Astrocyte of the cerebellum (primary cell): Measurements from ENCODE around the gene ZDHHC11.
"Not testable (repeated sequence)": the region's sequence is repeated elsewhere in the genome, so short reads cannot be mapped to it uniquely, and the experiment has no call there.

Source experiments
- DNase-seq: peaks from one replicate; pipeline ENCODE4 v3.0.0-alpha.2; 2011; ENCODE audit warnings: low read depth
- H3K4me3 ChIP-seq: 2 replicates; pipeline ENCODE4 v1.5.1; 2011; ENCODE audit warnings: mild to moderate bottlenecking, low read depth, low read length, moderate library complexity
- CTCF ChIP-seq: IDR thresholded peaks from 2 replicates; pipeline ENCODE4 v1.5.1; 2012; ENCODE audit warnings: low read length, low read depth, moderate library complexity, mild to moderate bottlenecking; ENCODE audit errors: missing control alignments
- in situ Hi-C: cut with HindIII; loops from 2 replicates; pipeline ENCODE4 v1.10.0; 2017; ENCODE audit warnings: low sequenced_read_pairs

Gene ZDHHC11

DNA sequence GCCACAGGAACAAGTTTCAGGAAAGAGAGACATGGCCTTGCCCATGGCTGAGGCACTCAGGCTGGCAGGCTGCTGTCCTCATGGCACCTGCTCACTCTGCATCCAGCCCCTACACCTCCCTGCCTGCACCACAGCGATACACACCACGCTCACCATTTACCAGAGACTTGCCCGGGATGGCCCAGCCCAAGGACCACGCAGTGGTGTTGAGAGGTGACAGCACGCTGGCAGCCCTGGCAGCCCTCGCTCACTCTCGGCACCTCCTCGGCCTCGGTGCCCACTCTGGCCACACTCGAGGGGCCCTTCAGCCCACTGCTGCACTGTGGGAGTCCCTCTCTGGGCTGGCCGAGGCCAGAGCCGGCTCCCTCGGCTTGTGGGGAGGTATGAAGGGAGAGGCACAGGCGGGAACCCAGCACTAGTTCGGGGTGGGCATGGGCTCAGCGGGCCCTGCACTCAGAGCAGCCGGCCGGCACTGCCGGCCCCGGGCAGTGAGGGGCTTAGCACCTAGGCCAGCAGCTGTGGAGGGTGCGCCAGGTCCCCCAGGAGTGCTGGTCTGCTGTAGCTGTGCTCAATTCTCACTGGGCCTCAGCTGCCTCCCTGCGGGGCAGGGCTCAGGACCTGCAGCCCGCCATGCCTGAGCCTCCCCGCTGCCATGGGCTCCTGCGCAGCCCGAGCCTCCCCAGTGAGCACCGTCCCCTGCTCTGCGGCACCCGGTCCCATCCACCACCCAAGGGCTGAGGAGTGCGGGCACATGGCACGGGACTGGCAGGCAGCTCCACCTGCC is 86.6 kb downstream of the ZDHHC11 start:
- no peak for DNase-seq
- H3K4me3 ChIP-seq, result no peak overlapping the region
- in situ Hi-C loops, result no loop called here
- TF ChIP-seq CTCF, result no peak

- no peak overlapping the region for H3K4me3 ChIP-seq
- DNase-seq, result no peak
- no peak for TF ChIP-seq CTCF
- in situ Hi-C loops, result no loop called here
Observed at GRCh38 chr5:763397-763796, 87.4 kb downstream of the ZDHHC11 start.

GRCh38 chr5:762996-763395 is 87.8 kb downstream of the ZDHHC11 start:
- DNase-seq, H3K4me3 ChIP-seq, in situ Hi-C loops: not testable (repeated sequence)

DNA sequence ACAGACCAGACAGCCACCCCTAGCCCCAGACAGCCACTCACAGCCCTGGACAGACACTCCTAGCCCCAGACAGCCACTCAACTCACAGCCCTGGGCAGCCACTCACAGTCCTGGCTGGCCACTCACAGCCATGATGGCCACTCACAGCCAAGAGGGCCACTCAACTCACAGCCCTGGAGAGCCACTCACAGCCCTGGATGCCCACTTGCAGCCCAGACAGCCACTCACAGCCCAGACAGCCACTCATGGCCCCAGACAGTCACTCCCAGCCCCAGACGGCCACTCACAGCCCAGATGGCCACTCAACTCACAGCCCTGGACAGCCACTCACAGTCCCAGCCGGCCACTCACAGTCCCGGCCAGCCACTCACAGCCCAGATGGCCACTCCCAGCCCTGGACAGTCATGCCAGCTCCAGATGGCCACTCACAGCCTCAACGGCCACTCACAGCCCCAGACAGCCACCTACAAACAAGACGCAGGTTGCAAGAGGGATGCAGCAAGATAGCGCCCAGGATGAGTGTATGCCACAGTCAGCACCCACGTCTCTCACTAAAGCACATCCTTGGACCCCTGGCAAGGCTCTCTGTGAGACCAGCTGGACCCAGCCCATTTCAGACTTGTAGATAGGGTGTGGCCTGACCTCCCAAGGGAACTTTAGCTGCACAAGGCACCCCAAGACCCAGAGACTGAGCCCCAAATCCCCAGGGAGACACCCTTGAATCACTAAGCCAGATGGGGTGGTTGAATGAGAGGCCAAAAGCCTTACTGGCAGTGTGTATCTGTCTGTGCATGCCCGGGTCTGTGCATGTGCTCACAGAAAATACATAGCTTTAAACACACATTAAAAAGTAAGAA is 88.7 kb downstream of the ZDHHC11 start:
- in situ Hi-C loops, result no loop called here
- no peak for TF ChIP-seq CTCF
- no peak for DNase-seq
- no peak overlapping the region for H3K4me3 ChIP-seq

DNA sequence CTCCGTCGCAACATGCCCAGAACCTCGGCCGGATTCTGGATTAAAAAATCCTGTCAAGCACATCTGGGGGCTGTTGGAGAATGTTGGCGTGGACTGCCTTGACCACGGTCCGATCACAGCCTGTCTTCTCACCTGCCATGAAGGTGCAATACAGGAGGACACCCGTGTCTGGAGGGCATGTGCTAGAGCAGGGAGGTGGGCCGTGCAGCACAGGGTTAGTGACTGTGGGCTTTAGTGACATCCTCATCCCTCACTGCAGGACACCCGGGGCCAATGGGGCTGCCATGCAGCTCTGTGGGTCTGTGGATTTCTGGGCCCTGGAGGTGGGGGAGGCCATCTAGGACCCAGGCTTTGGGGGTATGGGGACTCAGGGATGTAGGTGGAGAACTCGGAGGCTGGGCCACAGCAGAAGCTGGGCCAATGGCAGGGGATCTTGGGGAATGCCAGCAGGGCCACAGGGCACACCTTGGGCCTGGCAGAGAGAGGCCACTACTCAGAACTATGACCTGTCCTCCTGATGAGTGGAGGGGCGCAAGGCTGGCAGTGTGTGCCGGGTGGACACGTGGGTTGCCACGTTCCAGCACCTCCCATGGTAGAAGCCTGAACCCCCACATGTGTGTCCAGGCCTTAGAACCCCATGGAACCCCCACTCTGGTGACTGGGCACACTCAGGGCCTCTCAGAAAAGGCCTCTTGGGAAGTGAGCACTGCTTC is 89.6 kb downstream of the ZDHHC11 start:
- in situ Hi-C loops, result no loop called here
- DNase-seq, result no peak
- H3K4me3 ChIP-seq, result no peak overlapping the region
- TF ChIP-seq CTCF, result no peak

DNA sequence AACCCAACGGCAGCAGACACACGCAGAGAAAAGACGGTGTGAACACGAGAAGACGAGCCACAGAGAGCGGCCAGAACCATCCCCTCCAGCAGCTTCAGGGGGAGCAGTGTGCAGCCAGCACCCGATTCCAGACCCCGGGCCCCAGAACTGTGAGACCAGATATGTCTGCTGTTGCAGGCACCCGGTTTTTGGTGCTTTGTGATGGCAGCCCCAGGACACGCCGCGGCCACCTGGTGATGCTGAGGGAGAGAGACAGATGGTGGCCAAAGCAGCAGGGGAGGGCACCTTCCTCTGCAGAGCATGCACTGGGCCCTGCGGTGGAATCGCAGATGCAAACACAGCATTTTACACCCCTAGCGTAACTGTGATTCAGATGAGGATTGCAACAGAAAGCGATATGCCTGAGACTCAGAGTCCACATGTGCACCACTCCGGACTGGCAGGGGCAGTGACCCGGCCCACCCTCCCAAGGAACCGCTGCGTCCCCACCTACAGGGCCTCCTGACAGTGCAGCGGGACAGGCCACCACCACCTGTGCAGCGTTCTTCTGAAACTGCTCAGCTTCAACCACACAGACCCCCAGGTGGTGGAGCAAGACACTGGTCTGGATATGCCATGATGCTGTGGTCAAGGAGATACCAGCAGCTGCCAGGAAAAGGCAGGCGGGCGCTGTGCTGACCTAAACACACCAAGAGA is 90.3 kb downstream of the ZDHHC11 start:
- DNase-seq, result no peak
- in situ Hi-C loops, result no loop called here
- no peak for TF ChIP-seq CTCF
- no peak overlapping the region for H3K4me3 ChIP-seq
